Lower leg skin (tissue), 3 donors: Measurements from ENCODE around the gene CDC14A.

Experiments used
- CTCF ChIP-seq, 3 donors: fragments of 450-650 bp; IDR thresholded peaks; one replicate each; pipeline ENCODE4 v1.5.1; 2016; ENCODE audit warnings: antibody characterized with exemption in 3 of 3, mild to moderate bottlenecking in 3 of 3, moderate library complexity in 2 of 3
- POLR2A ChIP-seq, 2 donors: fragments of 450-650 bp; IDR thresholded peaks; one replicate each; pipeline ENCODE4 v1.6.1; 2016 to 2017; ENCODE audit warnings: antibody characterized with exemption in 2 of 2, mild to moderate bottlenecking in 1 of 2, moderate library complexity in 1 of 2

GRCh38 chr1:100482748-100483147 is 130.4 kb downstream of the CDC14A start:
- TF ChIP-seq POLR2A (IDR thresholded peaks at IDR 0.05), result no peak
- no peak for TF ChIP-seq CTCF (IDR thresholded peaks at IDR 0.05)
